COLO668 (cell line): ENCODE measurements around the gene HEYL.

Experiments used
- DNase-seq: peaks from one replicate; lab custom pipeline; 2025; ENCODE audit not compliant: unreplicated experiment; lab: John Stamatoyannopoulos, UW

HEYL gene

GRCh38 chr1:39666772-39667171, 27.3 kb upstream of the HEYL start:
- DNase-seq: no peak

GRCh38 chr1:39663559-39663958, 24.1 kb upstream of the HEYL start:
- DNase-seq: no peak

- DNase-seq: no peak
Observed at GRCh38 chr1:39662861-39663260, 23.4 kb upstream of the HEYL start.

GRCh38 chr1:39659538-39659937, 20.1 kb upstream of the HEYL start:
- DNase-seq: no peak

GRCh38 chr1:39659110-39659509, 19.7 kb upstream of the HEYL start:
- DNase-seq: no peak

GRCh38 chr1:39657923-39658485, 18.6 kb upstream of the HEYL start:
- DNase-seq: peak; percentile 100

- DNase-seq: no peak
Observed at GRCh38 chr1:39657402-39657801, 18.0 kb upstream of the HEYL start.

GRCh38 chr1:39656391-39656790, 16.9 kb upstream of the HEYL start:
- no peak for DNase-seq

GRCh38 chr1:39655578-39656268, 16.3 kb upstream of the HEYL start:
- DNase-seq: no peak

- DNase-seq: no peak
Observed at GRCh38 chr1:39654291-39654690, 14.8 kb upstream of the HEYL start.

- peak; percentile 100 for DNase-seq
Observed at GRCh38 chr1:39653546-39654031, 14.1 kb upstream of the HEYL start.

GRCh38 chr1:39652554-39652953, 13.1 kb upstream of the HEYL start:
- DNase-seq: no peak

GRCh38 chr1:39652105-39652504, 12.7 kb upstream of the HEYL start:
- no peak for DNase-seq

- DNase-seq: no peak
Observed at GRCh38 chr1:39650431-39650830, 11.0 kb upstream of the HEYL start.

- DNase-seq: no peak
Observed at GRCh38 chr1:39649636-39650185, 10.3 kb upstream of the HEYL start.

- no peak for DNase-seq
Observed at GRCh38 chr1:39648496-39648895, 9.1 kb upstream of the HEYL start.

GRCh38 chr1:39647247-39647646, 7.8 kb upstream of the HEYL start:
- no peak for DNase-seq

- no peak for DNase-seq
Observed at GRCh38 chr1:39646232-39647081, 7.0 kb upstream of the HEYL start.

- DNase-seq: no peak
Observed at GRCh38 chr1:39645411-39646043, 6.1 kb upstream of the HEYL start.

- DNase-seq: no peak
Observed at GRCh38 chr1:39643705-39644104, 4.3 kb upstream of the HEYL start.

- no peak for DNase-seq
Observed at GRCh38 chr1:39642796-39643195, 3.4 kb upstream of the HEYL start.
